Esophagus squamous epithelium (tissue), 4 donors: ENCODE results near the gene NPAT.

Experiments used
- POLR2A ChIP-seq, 4 donors: fragments of 450-650 bp; IDR thresholded peaks; one replicate each; pipeline ENCODE4 v1.6.1; 2017; ENCODE audit warnings: antibody characterized with exemption in 4 of 4, mild to moderate bottlenecking in 4 of 4, moderate library complexity in 3 of 4
- TF ChIP-seq, protein P1 (sequence below), 6 experiments: fragments of 450-650 bp in 4 of 6; fragments of 200-600 bp in 2 of 6; sonication (generic) in 2 of 6; IDR thresholded peaks; one replicate each; pipeline ENCODE4 v1.5.1; 2016 to 2019; ENCODE audit warnings: antibody characterized with exemption in 6 of 6, mild to moderate bottlenecking in 4 of 6, moderate library complexity in 4 of 6

GRCh38 chr11:108204376-108204775, 18.1 kb downstream of the NPAT start:
- no peak for TF ChIP-seq POLR2A (IDR thresholded peaks at IDR 0.05)
- TF ChIP-seq, protein P1, sequence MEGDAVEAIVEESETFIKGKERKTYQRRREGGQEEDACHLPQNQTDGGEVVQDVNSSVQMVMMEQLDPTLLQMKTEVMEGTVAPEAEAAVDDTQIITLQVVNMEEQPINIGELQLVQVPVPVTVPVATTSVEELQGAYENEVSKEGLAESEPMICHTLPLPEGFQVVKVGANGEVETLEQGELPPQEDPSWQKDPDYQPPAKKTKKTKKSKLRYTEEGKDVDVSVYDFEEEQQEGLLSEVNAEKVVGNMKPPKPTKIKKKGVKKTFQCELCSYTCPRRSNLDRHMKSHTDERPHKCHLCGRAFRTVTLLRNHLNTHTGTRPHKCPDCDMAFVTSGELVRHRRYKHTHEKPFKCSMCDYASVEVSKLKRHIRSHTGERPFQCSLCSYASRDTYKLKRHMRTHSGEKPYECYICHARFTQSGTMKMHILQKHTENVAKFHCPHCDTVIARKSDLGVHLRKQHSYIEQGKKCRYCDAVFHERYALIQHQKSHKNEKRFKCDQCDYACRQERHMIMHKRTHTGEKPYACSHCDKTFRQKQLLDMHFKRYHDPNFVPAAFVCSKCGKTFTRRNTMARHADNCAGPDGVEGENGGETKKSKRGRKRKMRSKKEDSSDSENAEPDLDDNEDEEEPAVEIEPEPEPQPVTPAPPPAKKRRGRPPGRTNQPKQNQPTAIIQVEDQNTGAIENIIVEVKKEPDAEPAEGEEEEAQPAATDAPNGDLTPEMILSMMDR (IDR thresholded peaks at IDR 0.05) = no peak
